ENCODE results near the gene RNU6-9.
A peak's percentile ranks its signal among the peaks of the same experiment; 100 is the strongest.
"Not testable (repeated sequence)": the region's sequence is repeated elsewhere in the genome, so short reads cannot be mapped to it uniquely, and the experiment has no call there.

Gene RNU6-9

DNA sequence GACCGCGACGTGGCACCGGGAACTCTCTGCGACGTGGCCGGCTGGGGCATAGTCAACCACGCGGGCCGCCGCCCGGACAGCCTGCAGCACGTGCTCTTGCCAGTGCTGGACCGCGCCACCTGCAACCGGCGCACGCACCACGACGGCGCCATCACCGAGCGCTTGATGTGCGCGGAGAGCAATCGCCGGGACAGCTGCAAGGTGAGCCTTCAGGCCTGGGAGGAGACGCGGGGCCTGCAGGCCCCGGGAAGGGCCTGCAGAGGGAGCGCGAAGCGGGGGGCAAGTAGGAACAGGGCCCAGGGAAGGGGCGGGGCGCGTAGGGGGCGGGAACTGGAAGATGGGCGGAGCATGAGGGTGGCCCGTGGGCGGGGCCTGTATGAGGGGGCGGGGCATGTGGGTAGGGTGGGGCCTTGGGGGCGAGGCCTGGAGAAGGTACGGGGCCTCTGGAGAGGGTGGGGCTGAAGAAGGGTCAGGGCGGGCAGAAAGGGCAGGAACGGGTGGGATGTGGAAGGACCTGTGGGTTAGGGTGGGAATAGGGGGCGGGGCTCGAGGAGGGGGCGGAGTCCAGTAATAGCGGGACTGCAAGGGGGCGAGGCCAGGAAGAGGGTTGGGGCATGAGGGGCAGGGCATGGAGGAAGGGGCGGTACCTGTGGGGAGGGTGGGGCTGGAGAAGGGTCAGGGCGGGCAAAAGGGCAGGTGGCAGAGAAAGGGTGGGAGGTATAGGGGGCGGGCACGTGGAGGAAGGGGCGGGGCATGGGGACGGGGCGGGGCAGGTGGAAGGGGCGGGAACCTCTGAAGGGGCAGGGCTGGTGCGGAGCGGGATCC is 31.3 kb upstream of the RNU6-9 start:
- peak; percentile 74 for DNase-seq

DNA sequence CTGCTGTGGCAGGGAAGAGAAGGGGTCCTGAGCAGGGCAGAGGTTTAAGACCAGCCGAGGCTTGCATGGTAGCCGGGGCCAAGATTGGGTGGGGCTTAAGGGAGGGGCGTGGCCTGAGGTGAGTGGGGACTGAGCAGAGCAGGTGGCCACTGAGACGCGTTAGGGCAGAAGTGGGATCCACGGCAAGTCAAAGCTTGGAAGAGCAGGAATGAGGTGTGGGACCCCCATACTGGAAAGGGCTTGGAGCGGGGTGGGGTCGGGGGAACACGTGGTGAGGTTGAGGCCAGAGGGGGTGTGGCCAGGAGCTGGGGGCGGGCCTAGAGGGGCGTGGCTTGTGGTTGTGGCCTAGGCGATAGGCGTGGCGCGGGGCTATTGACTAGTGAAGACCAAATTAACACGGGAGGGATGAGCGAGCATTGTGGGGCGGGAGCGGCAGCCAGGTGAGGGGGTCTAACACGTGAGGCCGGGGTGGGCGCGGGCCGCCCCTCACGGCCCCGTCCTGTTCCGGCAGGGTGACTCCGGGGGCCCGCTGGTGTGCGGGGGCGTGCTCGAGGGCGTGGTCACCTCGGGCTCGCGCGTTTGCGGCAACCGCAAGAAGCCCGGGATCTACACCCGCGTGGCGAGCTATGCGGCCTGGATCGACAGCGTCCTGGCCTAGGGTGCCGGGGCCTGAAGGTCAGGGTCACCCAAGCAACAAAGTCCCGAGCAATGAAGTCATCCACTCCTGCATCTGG is 30.5 kb upstream of the RNU6-9 start:
- DNase-seq, result peak; percentile 57

DNA sequence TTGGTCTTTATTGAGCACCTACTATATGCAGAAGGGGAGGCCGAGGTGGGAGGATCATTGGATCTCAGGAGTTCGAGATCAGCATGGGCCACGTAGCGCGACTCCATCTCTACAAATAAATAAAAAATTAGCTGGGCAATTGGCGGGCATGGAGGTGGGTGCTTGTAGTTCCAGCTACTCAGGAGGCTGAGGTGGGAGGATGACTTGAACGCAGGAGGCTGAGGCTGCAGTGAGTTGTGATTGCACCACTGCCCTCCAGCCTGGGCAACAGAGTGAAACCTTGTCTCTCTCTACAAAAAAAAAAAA is 30.0 kb upstream of the RNU6-9 start:
- no peak for DNase-seq

DNA sequence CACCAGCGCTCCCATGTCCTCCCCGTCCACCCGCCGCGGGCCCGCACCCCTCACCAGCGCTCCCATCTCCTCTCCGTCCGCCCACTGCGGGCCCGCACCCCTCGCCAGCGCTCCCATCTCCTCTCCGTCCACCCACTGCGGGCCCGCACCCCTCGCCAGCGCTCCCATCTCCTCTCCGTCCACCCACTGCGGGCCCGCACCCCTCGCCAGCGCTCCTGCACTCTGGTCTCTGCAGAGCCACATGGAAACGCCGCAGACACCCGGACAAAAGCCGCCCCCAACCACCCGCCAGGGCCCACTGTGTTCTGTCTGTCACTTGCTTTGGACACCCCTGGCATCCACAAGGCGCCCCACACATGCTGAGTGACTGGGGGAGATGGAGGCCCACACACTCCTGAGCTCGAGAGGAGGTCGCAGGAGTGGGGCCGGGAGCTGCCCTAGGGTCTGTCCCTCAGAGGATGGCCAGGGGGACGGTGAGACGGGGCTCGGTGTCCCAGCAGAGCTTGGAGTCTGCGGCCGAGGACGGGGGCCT is 26.4 kb upstream of the RNU6-9 start:
- DNase-seq, result no peak

GRCh38 chr19:867301-867793 is 25.9 kb upstream of the RNU6-9 start:
- no peak for DNase-seq

GRCh38 chr19:867855-868457 is 25.3 kb upstream of the RNU6-9 start:
- DNase-seq, result no peak

DNA sequence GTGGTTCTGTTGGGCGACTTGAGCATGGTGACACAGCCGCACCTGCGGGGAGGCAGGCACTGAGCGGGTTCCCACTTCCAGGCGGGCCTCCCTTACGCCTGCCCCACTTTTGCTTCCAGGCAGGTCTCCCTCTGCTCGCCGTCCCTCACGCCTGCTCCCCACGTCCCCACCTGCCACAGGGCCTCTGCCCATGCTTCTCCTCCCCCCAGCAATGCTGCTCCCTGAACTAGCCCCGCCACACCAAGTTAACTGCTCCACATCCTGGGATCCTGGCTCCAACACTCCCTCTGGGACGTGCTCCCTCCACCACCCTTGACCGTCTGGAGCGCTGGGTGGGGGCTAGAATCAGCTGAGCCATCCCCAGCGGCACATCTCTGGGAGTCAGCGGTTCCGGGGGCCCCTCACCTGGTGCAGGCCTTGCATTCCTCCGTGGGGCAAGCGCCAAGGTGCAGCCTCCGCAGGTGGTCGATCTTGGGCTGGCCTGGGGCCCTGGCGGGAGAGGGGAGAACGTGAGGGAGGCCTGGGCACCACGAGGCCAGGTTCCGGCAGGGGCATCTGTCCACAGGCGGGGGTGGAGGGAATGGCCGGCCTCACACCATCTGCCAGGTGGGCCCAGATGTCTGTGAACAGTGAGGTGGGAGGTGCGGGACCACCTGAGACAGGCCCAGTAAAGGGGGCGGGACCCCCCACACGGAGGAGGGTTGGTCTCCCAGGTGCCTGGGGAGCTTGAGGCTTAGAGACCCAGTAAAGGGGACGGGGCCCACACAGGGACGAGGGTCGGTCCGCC is 24.6 kb upstream of the RNU6-9 start:
- no peak for DNase-seq

DNA sequence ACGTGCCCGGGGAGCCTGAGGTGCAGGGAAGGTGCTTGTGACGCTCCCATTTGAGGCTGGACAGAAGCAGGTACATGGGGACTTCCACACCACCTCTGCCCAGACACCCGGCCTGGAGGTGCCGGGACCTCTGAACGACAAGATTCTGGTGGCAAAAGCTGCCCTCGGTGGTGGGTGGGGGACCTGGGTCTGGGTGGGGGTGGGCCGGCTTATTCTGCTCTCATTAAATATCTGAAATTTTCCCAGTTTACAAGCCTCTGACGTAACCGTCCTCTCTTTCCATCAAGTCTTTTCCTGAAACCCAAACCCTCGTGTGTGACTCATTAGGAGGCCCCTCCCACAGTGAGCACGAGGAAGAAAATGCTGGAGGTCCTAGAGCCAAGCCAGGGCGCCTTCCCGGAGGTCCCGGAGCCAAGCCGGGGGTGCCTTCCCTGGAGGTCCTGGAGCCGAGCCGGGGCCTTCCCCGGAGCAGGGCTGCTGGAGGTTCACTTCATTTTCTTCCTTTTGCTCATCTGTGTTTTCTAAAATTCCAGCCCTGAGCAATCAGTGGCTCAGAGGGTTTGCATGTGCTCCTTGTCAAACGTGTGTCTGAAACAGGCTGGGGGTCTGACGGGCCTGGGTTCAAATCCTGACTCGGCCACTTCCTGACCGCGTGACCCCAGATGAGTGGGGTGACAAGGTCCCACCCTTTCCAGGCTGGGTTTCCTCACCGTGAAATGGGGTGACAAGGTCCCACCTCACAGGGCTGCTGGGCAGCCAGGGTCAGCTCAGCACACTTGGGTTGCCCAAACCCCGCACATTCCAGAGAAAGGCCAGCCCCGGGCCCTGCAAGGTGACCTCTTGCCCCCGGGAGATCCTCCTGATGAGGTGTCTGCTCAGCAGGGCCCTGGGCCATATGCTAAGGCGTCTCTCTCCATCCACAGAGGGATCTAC is 23.8 kb upstream of the RNU6-9 start:
- DNase-seq, result peak; percentile 43

DNA sequence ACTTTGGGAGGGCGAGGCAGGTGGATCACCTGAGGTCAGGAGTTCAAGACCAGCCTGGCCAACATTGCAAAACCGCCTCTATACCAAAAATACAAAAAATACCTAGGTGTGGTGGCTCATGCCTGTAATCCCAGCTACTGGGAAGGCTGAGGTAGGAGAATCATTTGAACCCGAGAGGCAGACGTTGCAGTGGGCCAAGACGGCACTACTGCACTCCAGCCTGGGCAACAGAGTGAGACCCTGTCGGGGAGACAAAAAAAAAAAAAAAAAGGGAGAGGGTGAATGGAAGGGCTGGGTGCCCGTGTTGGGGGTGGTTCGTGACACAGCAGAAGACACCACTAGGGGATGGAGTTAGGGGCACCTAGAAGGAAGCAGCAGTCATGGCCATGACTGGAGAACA is 23.0 kb upstream of the RNU6-9 start:
- DNase-seq, result no peak

GRCh38 chr19:870963-871401 is 22.3 kb upstream of the RNU6-9 start:
- DNase-seq, result no peak

GRCh38 chr19:871446-872265 is 21.6 kb upstream of the RNU6-9 start:
- DNase-seq, result peak; percentile 51

GRCh38 chr19:872266-872951 is 20.9 kb upstream of the RNU6-9 start:
- DNase-seq, result peak; percentile 27

DNA sequence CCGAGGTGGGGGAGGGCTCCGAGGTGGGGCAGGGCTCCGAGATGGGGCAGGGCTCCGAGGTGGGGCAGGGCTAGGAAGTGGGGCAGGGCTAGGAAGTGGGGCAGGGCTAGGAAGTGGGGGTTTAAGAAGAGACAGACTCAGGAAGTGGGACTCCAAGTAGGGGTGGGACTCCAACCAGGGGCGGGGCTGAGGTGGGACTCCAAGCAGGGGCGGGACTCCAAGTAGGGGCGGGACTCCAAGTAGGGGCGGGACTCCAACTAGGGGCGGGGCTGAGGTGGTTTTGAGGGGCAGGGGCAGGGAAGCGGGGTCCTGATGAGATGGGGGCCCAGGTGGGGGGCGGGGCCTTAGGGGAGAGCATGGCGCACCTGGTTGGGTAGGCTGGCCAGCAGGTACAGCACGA is 20.2 kb upstream of the RNU6-9 start:
- no peak for DNase-seq

DNA sequence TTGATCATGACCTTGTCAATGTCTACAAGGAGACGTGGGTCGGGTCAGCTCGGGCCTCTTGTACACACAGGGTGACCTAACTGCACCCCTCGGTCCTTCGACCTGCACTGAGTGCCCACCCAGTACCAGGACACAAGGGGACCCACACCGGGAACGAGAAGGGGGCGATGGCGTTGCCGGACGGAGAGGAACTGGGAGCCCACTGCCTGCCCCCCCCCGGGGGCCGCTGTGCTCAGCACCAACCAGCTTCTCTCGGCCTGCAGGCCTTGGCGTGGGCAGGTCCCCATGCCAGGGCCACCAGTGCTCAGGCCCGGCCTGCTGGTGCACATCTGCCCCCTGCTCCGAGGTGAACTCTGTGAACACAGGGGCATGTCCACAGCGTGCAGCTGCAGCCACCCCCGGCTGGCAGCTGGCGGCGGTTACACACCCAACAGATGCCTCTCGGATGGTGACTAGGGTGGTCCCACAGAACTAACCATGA is 19.7 kb upstream of the RNU6-9 start:
- no peak for DNase-seq

GRCh38 chr19:875265-875879 is 17.9 kb upstream of the RNU6-9 start:
- no peak for DNase-seq

DNA sequence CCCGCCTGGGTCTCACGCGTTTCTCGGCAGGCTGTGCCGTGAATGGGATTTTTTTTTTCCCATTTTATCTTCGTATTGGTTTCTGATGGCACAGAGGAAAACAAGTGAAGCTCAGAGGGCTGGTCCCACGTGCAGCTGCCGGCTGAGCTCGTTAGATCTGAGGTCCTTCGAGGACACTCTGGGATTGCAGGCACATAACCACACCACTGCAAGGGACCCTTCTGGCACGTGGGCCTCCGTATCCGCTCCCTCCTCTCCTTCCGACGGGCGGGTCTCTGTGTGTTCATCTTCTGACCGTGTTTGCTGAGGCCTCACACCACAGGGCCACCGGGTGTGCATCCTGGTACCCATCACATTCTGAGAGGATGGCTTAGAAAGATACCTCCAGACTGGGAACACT is 17.2 kb upstream of the RNU6-9 start:
- no peak for DNase-seq

DNA sequence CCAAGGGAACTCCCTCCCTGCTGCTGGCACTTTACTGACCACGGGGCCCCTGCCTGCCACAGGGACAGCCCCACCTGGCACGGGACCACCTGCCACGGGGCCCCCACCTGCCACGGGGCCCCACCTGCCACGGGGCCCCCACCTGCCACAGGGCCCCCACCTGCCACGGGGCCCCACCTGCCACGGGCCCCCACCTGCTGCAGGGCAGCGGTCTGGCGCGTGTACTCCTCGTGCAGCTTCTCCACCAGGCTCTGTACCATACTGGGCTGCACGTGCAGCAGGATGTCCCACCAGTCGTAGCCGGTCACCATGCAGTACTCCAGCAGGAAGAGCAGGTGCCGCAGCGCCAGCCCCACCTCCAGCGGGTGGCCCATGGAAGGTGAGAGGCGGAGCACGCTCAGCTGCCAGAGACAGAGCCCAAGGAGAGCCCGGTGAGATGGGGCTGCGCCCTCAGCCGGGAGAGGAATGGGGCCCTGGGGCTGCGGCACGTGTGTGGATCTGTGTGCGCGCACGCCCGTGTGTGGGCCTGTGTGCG is 16.4 kb upstream of the RNU6-9 start:
- peak; percentile 56 for DNase-seq

- not testable (repeated sequence) for DNase-seq
These were observed 15.2 kb upstream of the RNU6-9 start for GRCh38 chr19:877992-878660.
